ENCODE measurements around the gene LHFPL3.

LHFPL3 gene

DNA sequence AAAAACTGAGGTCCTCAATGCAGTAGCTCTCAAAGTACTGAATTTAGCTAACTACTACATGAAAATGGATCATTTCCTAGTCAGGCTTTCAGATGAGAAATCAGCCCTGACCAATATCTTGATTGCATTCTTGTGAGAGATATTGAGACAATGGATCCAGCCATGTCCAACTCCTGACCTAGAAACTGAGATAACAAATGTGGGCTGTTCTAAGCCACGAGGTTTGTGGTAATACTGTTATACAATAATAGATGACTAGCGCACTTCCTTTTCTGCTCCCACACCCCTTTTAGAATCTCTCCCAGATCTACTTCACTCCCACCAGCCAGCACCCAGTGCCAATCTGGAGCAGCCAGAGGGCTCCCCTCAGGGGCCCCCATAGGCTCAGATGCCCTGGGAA, 476.3 kb downstream of the LHFPL3 start:
- no peak overlapping the region for H3K9ac ChIP-seq (ENCODE audit: low read length)
- H3K4me2 ChIP-seq (ENCODE audit: low read depth, low read length), result no peak overlapping the region
- no peaks in the 10 kb centered on the region for H3K79me2 ChIP-seq (ENCODE audit: low read length)
- H3K4me3 ChIP-seq (ENCODE audit: low read length), result no peak overlapping the region
- H3K36me3 ChIP-seq (replicated peaks; ENCODE audit: insufficient read depth, low read length), result no peaks in the 10 kb centered on the region
- no peaks in the 10 kb centered on the region for H3K27me3 ChIP-seq (replicated peaks; ENCODE audit: insufficient read depth, low read length)
- TF ChIP-seq EZH2phosphoT487 (IDR thresholded peaks at IDR 0.05; ENCODE audit: low read length) (no peak), EZH2 (optimal IDR thresholded peaks at IDR 0.05; ENCODE audit: low read depth, low read length) (no peak)
- TF ChIP-seq, protein P1, sequence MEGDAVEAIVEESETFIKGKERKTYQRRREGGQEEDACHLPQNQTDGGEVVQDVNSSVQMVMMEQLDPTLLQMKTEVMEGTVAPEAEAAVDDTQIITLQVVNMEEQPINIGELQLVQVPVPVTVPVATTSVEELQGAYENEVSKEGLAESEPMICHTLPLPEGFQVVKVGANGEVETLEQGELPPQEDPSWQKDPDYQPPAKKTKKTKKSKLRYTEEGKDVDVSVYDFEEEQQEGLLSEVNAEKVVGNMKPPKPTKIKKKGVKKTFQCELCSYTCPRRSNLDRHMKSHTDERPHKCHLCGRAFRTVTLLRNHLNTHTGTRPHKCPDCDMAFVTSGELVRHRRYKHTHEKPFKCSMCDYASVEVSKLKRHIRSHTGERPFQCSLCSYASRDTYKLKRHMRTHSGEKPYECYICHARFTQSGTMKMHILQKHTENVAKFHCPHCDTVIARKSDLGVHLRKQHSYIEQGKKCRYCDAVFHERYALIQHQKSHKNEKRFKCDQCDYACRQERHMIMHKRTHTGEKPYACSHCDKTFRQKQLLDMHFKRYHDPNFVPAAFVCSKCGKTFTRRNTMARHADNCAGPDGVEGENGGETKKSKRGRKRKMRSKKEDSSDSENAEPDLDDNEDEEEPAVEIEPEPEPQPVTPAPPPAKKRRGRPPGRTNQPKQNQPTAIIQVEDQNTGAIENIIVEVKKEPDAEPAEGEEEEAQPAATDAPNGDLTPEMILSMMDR (IDR thresholded peaks at IDR 0.05; ENCODE audit: low read length), result no peak
- H3K4me1 ChIP-seq (ENCODE audit: low read length), result no peaks in the 10 kb centered on the region
- no peak for DNase-seq
- H3K9me3 ChIP-seq (replicated peaks; ENCODE audit: insufficient read depth, low read length), result no peaks in the 10 kb centered on the region
- no peaks in the 10 kb centered on the region for H4K20me1 ChIP-seq (ENCODE audit: insufficient read depth, low read length)
- no peak overlapping the region for H3K27ac ChIP-seq (ENCODE audit: low read length)
- no peaks in the 10 kb centered on the region for H3F3A ChIP-seq (ENCODE audit: insufficient read depth, low read length)
- no peaks in the 10 kb centered on the region for H3K9me2 ChIP-seq (replicated peaks; ENCODE audit: insufficient read depth, low read length)
- H2AFZ ChIP-seq (ENCODE audit: low read length), result no peak overlapping the region

DNA sequence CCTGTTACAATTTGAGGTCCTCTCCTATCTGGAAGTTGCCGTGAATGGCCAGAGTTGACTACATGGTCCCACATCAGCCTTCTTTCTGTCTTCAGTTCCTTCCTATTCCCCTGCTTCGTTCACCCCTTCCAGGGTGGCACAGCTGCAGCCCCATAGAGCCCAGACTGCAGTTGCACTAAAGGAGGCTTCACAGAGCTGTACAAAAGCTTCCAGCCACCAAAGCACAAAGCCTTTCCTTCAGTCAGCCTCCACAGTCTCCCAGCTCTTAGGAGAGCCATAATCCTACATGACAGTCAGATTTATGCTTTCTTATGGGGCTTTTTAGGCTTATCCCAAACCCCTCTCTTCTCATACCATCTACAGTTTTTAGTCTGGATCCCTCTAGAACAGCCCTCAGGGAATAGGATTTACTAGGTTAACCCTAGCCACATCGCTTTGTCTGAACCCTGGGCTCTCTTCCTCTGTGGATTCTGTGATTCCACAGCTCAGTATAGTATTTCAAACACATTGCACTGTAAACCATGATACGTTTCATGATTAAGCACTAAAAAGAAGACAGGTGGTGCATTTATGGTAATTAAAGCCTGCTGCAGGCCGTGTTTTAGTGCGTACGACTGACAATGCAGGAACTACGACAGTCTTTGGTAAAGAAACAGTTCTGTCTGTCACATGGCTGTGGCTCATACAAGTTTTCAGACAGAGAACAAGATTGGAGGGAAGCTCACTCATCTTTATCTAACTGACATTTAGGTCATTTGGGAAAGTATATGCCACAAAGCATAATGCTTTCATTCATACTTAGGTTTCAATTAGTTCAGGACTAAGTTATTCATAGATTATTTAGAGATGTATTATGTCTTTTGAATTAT, 477.3 kb downstream of the LHFPL3 start:
- Histone ChIP-seq H3K4me1 (ENCODE audit: low read length) (no peaks in the 10 kb centered on the region), H3K4me2 (ENCODE audit: low read depth, low read length) (no peak overlapping the region), H3K9ac (ENCODE audit: low read length) (no peak overlapping the region), H3K9me2 (replicated peaks; ENCODE audit: insufficient read depth, low read length) (no peaks in the 10 kb centered on the region), H3K36me3 (replicated peaks; ENCODE audit: insufficient read depth, low read length) (no peaks in the 10 kb centered on the region), H3K9me3 (replicated peaks; ENCODE audit: insufficient read depth, low read length) (no peaks in the 10 kb centered on the region), H3F3A (ENCODE audit: insufficient read depth, low read length) (no peaks in the 10 kb centered on the region), H3K4me3 (ENCODE audit: low read length) (no peak overlapping the region), H4K20me1 (ENCODE audit: insufficient read depth, low read length) (no peaks in the 10 kb centered on the region), H3K79me2 (ENCODE audit: low read length) (no peaks in the 10 kb centered on the region), H3K27ac (ENCODE audit: low read length) (no peak overlapping the region), H3K27me3 (replicated peaks; ENCODE audit: insufficient read depth, low read length) (no peaks in the 10 kb centered on the region), H2AFZ (ENCODE audit: low read length) (no peak overlapping the region)
- TF ChIP-seq EZH2phosphoT487 (IDR thresholded peaks at IDR 0.05; ENCODE audit: low read length), result no peak
- TF ChIP-seq, protein P1 (IDR thresholded peaks at IDR 0.05; ENCODE audit: low read length), result no peak
- TF ChIP-seq EZH2 (optimal IDR thresholded peaks at IDR 0.05; ENCODE audit: low read depth, low read length), result no peak
- DNase-seq, result no peak

DNA sequence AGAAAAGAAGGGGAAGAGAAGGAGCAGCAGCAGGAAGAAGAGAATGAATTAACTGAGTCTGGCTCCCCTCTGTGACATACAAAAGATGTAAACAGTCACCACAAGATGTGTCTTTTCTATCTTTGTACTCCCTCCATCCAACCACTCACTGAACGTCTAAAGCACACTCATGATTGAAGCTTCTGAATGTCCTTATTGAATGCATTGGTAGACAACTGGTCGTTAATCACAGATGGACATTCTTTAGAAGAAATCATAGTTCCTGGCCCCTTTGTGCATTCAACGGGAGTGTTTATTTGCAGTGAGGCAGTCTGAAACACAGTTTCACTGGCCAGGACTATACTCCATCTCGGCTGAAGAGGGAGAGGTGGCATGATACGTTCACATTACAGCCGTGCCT, 479.3 kb downstream of the LHFPL3 start:
- Histone ChIP-seq H3K4me3 (ENCODE audit: low read length) (no peak overlapping the region), H3K4me2 (ENCODE audit: low read depth, low read length) (no peak overlapping the region), H3K27ac (ENCODE audit: low read length) (no peak overlapping the region), H3K36me3 (replicated peaks; ENCODE audit: insufficient read depth, low read length) (no peaks in the 10 kb centered on the region), H3K9ac (ENCODE audit: low read length) (no peak overlapping the region), H2AFZ (ENCODE audit: low read length) (no peak overlapping the region), H3K27me3 (replicated peaks; ENCODE audit: insufficient read depth, low read length) (no peaks in the 10 kb centered on the region), H3K9me2 (replicated peaks; ENCODE audit: insufficient read depth, low read length) (no peaks in the 10 kb centered on the region), H3K9me3 (replicated peaks; ENCODE audit: insufficient read depth, low read length) (no peaks in the 10 kb centered on the region), H3K4me1 (ENCODE audit: low read length) (no peaks in the 10 kb centered on the region), H3K79me2 (ENCODE audit: low read length) (no peaks in the 10 kb centered on the region), H3F3A (ENCODE audit: insufficient read depth, low read length) (no peaks in the 10 kb centered on the region), H4K20me1 (ENCODE audit: insufficient read depth, low read length) (no peaks in the 10 kb centered on the region)
- DNase-seq, result no peak
- TF ChIP-seq EZH2phosphoT487 (IDR thresholded peaks at IDR 0.05; ENCODE audit: low read length), result no peak
- TF ChIP-seq, protein P1 (IDR thresholded peaks at IDR 0.05; ENCODE audit: low read length), result no peak
